Midbrain (tissue), 1 donor: ENCODE results near the gene NPAS3.
"Not testable (repeated sequence)": the region's sequence is repeated elsewhere in the genome, so short reads cannot be mapped to it uniquely, and the experiment has no call there.

Experiments used
- DNase-seq: peaks from one replicate; lab custom pipeline; 2025; lab: John Stamatoyannopoulos, UW

Gene NPAS3

DNA sequence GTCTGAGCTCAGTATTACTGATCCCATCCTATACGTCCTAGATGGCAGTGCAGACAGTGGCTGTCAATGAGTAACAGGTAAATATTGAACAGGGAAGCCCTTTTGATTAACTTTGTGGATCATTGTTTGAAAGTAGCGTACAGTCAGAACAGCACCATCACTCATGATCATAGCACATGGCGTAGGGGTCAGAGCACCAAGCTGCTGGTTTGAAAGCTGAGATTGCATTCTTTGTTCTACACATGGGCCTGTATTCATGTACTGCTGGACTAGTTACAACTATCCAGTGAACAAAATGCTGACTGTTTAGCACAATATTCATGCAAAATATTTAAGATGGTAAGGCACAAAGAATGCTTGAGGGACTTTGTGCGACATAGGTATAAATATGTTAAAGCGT, 131.8 kb downstream of the NPAS3 start:
- DNase-seq, result no peak

DNA sequence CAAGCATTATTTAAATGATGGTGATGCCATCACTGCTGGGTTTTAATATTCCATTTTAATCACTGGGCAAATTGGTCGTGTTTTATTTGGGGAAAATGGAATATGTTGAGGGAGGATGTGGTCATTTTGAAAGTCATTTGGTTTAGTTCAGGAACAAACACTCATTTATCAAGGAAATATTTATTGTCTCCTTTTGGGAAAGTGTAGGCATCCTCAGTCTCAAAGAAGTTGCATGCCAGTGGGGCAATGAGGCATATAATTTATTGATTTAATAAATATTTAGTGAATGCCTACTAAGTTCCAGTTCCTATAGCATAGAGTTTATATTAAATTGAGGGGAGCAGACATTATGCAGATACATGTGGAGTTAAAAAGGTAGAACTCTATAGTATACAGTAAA, 134.3 kb downstream of the NPAS3 start:
- DNase-seq, result no peak

DNA sequence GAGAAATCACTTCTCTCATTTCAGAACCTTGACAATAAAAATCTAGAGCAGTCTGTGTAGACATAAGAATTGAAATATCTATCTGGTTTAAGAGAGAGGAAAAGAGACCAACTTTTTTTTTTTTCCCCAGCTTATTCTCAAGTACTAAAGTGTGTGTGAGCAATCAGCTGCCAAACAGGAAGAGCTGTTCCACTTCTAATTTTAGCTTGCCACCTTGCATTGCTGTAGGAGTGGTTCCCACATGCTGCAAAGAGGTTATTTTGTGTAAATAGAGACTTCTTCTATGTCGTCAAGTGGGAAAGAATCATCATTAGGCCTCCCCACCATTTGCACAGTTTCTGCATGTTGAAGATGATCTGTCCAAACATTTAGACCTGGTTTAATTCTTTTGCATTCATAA, 142.6 kb downstream of the NPAS3 start:
- no peak for DNase-seq

DNA sequence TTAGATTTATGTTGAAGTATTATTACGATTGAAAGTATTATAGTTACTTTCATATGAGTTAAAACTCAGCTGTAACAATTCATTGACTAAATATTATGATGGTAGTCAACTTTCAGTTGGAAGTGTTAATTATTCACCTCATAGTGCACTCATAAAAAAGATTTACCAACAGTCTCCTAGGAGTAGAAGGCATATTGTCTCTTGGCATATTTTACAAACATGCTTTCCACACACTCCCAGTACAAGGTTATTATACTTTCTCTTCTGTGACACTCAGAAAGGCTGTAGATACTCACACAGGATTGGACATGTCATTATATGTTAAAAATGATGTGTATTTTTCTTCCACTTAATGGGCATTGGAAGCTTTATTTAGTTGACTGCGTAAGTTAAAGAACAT, 147.1 kb downstream of the NPAS3 start:
- DNase-seq, result no peak

DNA sequence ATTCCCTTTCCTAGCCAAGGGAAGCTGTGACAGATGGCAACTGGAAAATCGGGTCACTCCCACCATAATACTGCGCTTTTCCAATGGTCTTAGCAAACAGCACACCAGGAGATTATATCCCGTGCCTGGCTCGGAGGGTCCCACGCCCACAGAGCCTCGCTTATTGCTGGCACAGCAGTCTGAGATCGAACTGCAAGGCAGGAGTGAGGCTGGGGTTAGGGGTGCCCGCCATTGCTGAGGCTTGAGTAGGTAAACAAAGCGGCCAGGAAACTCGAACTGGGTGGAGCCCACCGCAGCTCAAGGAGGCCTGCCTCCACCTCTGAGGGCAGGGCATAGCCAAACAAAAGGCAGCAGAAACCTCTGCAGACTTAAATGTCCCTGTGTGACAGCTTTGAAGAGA, 149.6 kb downstream of the NPAS3 start:
- not testable (repeated sequence) for DNase-seq

DNA sequence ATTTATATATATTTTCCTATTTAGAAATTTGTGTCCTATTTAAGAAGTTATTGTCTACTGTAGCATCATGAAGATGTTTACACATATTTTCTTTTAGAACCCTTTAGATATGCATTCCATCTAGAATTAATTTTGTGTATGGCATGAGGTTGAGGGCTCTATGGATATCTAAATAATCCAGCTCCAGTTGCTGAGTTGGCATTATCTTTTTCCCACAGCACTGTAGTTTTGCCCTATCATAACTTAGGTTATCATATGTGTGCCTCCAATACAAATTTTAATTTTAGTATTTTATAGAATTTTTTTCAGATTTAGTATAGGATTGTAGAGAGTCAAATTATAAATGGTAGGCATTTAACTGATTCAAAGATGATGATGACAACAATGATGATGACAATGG, 159.3 kb downstream of the NPAS3 start:
- DNase-seq, result no peak

DNA sequence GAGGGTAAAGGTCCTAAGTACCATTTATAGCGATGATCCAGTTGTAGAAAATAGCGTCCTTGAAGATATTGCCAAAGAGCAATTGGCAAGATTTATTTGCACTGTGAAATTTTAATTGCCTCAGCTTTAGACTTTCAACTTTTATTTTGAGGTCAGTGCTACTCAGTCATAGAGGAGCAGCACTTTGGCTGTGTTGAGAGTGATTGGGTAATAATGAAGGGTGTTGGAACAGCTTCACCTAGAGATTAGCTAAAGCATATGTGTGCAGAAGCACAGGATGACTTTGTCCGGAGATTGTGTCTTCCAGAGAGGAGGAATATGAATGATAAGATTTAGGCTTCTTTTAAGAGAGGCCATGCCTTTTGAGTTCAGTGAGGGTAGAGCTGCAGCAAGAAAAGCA, 164.8 kb downstream of the NPAS3 start:
- DNase-seq, result no peak

DNA sequence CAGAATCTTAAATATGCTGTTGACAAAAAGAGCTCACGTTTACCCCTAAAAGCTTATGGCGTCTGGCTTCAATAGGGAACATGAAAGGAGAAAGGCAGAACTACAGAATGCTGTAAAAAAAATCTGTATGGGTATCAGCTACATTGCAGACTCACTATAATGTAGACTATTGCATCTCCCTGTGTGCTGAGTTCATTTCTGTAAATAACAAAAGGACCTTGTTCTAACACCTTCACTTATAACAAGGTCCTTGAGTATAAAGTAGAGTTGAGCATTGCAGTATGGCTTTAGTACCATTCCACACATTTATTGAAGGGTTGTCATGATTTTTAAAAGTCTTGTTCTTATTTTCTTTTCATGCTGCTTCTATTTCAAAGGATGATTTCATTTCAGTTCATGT, 165.3 kb downstream of the NPAS3 start:
- no peak for DNase-seq

DNA sequence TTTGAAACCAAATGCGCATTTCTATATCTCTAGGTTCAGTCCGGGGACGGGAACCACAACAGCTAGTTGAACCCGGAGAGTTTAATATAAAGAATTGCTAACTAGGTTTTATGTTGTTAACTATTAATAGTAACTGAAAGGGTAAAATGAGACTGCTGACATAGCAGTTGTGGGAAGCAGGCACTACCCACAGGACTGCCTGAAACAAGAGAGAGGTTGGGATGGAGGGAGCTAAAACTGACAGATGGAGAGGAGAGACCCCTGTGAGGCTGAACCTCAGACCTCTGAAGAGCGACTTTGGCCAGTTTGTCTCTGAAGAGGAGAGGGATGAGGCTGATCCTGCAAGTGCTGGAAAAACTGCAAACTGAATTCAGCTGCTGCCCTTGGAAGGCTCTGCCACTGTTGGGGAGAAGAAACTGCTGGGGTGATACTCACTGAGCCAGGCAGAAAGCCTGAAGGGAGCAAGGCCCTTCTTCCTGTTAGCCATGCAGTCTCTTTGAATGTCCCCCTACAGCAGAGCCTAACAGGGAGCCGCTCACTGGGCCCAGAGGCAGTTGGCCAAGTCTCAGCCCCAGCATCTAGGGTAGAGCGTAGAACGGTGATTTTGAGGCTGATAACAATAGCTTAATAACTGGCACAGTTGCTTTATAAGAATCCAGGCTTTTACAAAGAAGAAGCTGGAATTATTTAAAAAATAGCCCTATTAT, 172.2 kb downstream of the NPAS3 start:
- DNase-seq, result no peak

DNA sequence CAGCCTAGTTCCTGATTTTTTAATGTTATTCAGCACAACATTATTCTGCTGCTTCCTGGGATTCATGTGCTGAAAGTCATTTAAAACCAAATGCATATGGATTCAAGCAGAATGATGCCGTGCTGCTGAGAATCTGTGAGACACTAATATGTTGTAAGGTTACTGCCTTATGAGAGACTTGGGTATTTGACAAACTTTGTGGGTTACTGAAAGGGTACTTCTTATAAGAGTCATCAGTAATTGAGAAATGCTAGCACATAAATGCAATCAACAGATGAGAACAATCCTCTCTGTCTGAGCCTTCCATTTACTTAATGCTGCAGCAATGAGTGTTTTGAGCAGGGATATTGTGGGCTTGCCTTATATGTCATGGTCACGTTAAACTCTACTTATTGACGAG, 175.7 kb downstream of the NPAS3 start:
- no peak for DNase-seq

DNA sequence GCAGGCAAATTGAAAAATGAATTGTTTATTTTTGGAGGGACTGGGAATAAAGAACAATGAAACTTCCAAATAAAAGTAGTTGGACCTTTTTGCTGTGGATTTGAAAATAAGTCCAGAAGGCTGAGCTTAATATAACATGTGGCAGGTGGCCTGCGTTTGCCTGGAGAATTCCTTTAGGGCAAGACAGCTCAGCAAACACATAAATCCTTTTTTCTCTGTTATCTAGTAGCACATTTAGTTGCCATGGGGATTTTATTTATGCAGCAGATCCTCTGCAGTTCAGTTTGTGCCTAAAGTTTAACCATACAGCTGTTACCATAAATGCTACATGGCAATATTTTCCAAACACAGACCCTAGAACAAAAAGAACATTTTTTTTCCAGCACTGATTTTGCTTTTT, 180.0 kb downstream of the NPAS3 start:
- DNase-seq, result no peak

DNA sequence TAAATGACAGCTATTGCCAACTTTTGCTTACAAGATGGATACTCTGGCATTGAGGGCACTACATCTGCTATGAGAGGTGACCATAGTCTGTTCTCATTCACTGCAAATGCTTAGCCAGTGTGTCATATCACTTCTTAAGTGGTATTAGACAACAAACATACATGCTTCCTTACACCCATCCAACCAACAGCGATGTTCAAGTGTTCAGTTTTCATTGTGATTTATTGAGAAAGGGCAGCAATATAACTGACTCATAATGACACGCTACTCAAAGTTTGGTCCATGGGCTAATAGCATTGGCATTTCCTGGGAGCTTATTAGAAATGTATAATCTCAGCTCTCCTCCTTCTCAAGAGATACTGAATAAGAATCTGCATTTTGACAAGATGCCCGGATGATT, 181.7 kb downstream of the NPAS3 start:
- DNase-seq, result no peak

DNA sequence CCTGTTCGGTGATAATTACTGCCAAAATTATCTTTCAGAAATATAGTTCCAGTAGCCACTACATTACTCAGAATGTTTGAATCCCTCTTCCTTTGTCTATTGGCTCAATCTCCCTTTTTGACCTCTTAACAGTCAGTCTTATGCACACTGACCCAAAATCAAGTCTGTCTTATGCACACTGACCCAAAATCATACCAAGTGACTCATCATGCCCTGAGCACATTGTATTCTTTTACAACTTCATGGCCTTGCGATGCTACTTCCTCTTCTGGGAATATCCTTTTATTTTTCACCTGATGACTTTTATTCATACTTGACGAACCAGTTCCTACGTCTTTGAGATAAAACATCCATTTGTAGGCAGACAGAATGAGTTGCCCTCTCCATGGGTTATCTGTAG, 182.3 kb downstream of the NPAS3 start:
- DNase-seq, result no peak

DNA sequence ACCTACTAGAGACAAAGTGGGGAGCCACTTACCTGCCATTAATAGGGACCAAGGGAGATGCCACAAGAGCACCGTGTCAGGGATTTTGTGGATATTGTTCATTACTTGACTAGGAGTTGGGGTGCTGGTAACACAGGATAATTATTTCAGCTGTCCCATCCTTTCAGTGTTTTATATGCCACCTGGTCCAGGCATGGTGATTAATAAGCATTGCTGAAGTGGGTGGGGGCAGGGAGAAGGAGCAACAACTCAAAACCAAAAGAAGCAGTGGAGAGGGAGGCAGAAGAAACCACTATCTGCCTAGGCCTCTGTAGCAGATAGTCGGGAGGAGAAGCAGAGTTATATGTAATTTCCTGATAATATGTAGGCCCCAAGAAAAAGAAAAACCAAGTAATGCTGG, 184.6 kb downstream of the NPAS3 start:
- no peak for DNase-seq

DNA sequence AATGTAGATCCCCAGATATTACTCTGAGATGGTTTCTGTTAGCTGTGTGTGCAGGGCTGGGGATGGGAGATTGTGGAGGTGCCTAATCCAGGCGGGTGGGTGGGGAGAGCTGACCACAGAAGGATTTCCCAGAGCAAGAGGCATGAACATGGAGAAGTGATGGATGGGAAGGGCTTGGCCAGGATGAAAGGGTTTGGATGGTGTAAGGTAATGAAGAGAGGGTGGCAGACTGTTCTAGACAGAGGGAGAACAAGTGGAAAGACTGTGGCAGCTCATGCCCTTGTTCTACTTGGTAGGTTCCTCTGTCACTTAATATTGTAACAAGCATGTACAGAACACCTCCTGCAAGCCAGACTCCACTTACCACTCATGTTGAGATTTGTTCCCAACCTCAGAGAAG, 187.8 kb downstream of the NPAS3 start:
- DNase-seq, result no peak

DNA sequence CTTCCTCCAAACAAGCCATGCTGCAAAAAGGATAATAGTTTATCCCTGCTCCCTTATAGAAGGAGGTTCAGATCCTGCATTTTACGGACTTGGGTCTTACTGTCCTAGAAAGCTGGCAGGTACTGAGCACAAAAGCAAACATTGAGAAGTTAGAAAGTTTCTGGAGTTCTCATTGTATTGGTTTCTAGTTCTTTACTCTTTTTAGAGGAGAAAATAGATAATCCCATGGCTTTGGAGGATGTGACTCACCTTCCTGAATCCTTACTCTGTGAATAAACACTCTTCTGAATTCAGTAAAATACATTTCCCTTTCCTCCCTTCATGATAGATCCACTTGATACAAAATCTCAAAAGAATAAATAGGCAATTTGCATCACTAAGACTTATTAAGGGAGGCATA, 188.9 kb downstream of the NPAS3 start:
- no peak for DNase-seq

DNA sequence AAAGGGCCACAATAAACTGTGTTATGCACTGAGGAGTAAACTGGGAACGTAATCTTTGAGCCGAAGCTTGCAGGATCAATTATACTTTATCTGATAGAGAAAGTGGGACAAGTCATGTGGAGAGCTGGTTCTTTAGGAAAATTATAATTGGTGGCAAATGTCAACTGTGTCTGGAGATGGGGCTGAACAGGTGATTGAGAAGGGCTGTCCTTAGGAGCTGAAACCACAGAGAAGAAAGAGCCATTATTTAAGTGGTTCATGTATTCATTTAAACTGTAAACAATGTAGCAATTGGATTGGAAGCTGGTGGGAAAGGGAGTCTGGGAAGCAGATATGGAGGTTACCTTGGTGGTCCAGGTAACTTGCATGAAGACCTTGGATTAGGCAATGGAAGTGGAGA, 193.1 kb downstream of the NPAS3 start:
- no peak for DNase-seq

DNA sequence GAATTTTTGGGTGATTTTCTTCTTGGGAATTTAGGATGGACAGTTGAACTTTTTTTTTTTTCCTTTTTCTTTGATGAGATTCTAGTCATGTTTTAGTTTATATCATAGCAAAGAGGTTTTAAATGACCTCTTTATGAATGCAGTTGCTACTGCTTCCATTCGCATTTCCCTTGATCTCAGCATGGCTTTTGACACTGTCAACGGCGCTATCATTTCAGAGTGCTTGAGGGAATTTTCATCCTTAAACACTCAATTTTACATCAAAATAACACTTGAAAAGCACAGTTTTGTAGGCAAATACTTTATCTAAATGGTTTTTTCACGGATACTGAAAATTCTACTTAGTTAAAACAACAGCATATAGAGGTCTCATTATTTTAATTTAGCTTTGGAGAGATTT, 195.5 kb downstream of the NPAS3 start:
- DNase-seq, result no peak

DNA sequence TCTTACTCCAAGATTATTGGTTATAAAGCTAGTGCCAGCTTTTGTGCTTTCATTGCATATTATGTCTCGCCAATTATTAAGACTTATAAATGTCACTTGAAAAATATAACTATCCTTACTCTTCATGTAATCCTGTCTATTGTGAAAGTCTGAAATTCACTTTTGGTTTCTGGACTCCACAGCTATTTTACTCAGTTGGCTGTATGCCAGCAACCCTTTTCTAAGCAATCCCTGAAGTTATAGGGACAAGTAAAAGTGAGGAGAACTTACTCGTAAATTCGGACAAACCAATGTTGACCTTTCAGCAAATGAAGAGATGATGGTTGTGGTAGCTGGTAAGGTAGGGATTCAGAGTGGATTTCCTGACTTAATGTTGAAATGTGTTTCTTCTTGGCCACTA, 196.3 kb downstream of the NPAS3 start:
- DNase-seq, result no peak

DNA sequence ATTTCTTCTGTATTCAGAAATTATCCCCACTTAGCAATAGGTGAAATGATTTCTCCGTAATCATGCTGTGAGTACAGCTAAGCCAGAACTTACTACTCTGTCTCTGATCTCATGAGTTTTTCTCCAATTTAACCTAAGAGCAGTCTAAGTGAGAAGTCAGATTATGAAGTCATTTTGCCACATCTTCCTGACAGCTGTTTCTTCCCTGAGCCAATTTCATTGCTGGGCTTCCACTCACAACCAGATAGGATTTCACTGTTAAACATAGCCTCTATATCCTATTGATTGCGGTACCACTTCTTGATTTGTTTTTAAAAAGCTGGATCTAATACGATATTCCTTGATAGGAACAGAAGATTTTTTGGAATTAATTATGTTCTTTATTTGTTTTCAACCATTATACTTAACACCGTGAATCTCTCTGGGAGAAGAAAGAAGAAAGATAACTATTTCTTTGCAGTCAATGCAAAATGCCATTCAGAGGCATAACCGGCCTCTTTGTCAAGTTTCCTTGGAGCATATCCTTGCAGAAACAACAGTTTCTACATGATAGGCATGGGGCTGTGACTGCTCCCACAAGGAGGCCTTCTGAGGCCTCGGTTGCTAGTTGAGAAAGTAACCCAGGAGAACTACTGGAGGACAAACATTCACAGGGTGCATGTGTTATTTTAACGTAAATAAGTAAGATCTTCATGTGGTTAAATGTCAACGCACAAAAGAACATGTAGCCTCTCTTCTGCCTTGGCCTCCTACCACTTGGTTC, 212.2 kb downstream of the NPAS3 start:
- no peak for DNase-seq

DNA sequence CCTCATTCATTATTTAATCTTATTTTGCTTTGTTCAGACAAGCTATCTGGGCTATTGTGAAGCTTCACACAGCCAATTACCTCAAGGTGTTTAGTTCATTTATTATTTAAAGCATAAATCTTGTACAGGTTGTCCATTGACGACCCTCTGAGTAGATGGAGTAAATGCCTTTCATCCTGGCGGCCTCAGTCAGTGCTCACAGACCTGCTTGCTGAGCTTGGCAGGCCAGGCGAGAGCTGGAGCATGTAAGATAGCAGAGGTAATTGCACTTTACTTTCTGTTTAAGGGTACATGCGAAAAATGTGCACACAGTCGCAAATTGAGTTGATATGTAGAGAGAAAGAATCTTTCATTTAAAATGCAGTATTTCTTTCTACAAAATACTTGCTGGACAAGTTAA, 224.4 kb downstream of the NPAS3 start:
- DNase-seq, result no peak

DNA sequence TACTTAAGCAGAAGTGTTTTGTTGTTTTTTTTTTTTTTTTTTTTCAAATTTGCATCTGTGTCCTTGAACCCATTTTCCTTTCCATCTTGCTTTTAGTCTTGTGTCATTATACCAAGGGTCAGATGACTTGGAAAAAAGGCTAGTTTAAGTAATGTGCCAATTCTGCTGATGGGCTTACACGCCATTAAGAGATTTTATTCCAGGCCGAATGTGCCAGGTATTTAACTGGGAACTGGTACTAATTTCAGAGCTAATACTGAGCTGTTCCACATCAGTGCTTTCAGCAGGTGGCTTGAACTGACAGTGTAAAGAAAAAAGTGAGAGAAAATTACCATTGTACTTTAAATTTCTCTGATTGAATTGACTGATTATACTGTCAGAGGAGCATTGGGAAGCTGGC, 224.9 kb downstream of the NPAS3 start:
- DNase-seq, result no peak

DNA sequence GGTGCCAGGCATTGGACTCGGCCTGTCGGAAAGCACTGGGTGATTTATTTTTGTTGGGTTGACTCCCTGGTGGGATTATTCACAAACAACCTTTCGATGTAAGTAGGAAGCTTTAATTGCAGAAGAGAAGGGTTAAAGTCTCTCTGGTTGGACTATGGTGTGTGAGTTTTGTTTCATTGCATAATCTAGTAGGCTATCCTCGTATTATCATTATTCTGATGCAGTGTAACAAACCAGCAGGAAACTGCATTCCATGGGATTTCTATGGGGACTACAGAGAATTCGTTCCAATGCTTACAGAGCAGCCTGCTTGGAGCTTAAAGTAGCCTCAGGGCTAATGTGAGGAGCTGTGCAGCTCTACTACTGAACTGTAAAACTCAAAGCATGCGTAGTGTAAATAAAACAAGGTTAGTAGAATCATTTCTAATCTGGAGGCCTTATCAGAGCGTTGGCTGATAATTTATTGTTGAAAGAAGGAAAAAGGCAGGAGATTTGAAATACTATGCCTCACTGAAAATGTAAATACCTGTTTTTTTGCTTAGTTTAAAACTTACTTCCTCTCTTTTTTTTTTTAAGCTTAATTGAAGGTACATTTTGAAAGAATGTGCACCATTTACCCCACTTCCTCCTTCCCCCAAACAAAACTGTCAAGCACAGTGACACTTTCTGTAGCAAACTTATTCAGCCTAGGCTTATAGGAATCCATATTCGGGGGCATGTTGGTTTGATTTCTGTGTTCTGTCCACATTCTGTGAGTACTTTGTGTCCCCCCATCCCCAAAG, 226.7 kb downstream of the NPAS3 start:
- peak; percentile 35 for DNase-seq
